ENCODE measurements around the gene MKX.

Gene MKX

GRCh38 chr10:27741173-27742091 is 4.2 kb downstream of the MKX start:
- no peak for DNase-seq

GRCh38 chr10:27736396-27736795 is 9.2 kb downstream of the MKX start:
- DNase-seq: no peak

DNA sequence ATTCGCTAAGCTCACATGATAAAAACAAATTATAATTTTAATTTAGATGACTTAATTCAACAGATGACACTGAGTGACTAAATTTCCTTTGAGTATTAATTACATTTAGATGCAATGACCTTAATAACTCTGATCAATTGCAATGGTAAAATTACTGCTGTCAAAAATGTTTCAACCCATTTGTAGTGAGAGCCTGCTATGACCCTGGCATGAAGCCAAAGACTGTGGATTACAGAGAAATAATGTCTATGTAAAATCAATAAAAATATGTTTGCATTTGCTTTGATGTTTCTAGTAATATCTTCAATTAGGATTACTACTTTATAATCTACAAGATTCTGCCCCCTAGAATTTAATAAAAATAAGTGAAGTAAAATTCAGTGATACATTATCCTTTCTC is 15.6 kb downstream of the MKX start:
- no peak for DNase-seq

DNA sequence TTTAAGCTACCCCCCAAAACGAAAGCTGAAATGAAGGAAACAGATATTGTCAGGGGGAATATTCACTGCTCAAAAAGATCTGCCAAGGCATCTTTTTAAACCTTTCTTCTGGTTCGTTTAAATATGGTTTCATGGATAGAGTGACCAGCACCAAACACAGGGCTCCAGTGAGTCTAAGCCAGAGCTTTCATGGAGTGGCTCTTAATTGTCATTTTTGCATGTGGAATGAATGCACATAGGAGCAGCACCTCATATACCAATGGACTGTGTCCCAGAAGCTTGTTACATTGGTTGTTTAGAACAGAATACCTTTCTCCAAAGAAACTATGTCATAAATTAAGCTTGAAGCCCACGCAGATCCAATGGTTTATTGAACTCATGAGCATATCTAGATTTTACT is 17.3 kb downstream of the MKX start:
- DNase-seq: no peak

- no peak for DNase-seq
Measured at GRCh38 chr10:27724287-27724686, 21.3 kb downstream of the MKX start.

GRCh38 chr10:27723436-27723835 is 22.2 kb downstream of the MKX start:
- no peak for DNase-seq

DNA sequence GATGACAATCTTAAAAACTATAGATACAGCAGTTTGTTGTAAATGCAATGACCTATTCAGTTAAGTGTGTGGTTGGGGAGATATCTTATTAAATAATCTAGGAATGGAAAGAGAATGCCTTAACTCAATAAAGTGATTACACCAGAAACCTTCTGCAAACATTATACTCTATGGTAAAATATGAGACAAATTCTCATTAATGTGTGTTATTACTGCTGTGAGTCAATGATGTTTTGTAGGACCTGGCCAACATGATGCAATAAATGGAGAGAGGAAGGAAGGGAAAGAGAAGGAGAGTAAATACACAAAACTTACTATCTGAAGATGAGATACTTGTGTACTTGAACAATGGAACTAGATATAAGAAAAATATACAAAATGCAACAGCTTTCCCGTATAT is 25.1 kb downstream of the MKX start:
- no peak for DNase-seq

- DNase-seq: no peak
Measured at GRCh38 chr10:27719052-27719451, 26.6 kb downstream of the MKX start.

- no peak for DNase-seq
Measured at GRCh38 chr10:27717861-27718260, 27.8 kb downstream of the MKX start.

DNA sequence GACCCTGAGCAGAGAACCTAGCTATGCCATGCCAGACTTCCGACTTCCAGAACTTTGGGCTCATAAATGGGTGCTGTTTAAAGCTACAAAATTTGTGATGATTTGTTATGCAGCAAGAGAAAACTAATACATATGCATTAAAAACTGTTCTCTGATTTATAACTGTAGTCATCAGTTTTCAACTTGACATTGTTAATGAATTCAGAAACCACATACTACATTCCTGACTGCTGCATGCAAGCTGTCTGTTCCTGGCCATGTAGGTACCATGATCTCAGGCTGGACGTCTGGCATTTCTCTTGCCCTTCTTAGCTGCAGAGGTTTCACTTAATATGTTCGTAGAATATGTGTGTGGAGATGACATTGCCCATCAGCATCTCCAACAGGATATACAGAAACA is 28.4 kb downstream of the MKX start:
- DNase-seq: no peak

- no peak for DNase-seq
Measured at GRCh38 chr10:27716521-27716920, 29.1 kb downstream of the MKX start.

DNA sequence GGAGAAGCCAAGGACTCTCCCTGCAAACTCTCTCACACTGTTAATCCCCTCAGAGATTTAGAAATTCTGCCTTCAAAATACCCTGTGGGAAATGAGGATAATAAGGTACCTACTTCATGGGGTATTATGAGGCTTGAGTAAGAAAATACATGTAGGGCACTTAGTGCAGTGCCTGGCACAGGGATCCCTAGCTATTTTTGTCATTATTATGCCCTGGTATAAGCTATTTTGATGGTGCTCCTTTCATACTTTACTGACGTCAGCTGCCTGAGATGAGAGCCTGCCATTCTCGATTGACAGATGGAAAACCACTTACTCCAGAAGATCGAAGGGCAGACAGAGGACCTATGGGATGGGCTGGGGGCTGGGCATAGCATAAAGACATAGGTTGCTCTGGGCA is 30.1 kb downstream of the MKX start:
- no peak for DNase-seq

GRCh38 chr10:27714349-27714748 is 31.3 kb downstream of the MKX start:
- no peak for DNase-seq

DNA sequence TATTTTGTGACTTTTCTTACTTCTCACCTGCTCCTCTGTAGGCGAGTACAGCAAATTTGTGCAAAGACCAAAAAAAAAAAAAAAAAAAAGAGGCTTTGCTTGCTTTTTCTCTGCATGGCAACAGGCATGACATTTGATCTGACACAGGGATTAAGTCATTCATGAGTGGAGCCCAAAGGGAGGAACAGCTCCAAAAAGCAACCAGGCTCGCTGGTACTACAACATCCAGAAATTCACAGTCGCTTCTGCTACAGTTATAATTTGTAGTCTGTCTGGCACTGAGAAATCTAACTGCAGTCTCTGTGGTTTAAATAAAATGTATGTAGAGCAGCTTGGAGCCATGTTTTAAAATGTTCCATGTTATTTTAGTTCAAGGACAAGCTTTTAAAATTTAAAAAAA is 31.7 kb downstream of the MKX start:
- no peak for DNase-seq

- DNase-seq: no peak
Measured at GRCh38 chr10:27710014-27710413, 35.6 kb downstream of the MKX start.

GRCh38 chr10:27709304-27709703 is 36.3 kb downstream of the MKX start:
- no peak for DNase-seq

GRCh38 chr10:27701938-27702537 is 43.6 kb downstream of the MKX start:
- no peak for DNase-seq

- no peak for DNase-seq
Measured at GRCh38 chr10:27699776-27700175, 45.8 kb downstream of the MKX start.

DNA sequence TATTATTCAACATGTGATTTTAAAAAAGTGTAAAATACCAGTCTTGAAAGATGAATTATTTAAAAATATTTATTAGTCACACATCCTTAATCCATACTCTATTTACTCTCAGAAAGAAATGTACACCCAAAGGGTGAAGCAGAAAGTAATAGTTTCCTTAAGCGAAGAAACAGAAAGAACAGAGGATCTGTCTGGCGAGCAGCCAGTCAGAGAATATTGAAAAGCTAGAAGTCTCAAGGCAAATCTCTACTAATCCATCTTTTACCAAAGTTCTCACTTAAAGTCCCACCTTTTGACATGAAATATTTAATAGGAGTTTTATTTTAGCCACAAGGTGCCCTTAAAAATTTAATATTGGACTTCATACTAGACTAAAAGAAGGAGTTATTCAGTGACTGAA is 46.7 kb downstream of the MKX start:
- no peak for DNase-seq

DNA sequence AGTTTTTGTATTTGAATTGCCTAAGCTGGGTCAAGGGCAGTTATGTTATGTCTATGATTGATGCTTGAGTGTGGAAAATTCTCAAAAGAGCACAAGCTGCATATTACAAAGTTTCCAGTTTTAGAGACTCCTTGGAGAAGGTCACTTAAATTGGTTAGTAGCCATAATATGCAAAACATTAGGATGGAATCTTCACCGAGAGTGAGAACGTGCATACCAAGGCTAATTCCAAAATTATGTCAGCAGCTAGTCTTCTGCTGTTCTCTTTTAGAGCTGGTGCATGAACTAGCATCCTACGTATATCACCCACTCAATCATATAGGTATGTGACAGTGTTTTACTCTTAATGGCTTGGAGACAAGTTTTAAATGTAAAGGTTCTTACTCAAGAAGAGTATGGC is 49.2 kb downstream of the MKX start:
- DNase-seq: no peak

- DNase-seq: no peak
Measured at GRCh38 chr10:27695706-27696105, 49.9 kb downstream of the MKX start.

- DNase-seq: no peak
Measured at GRCh38 chr10:27695088-27695487, 50.5 kb downstream of the MKX start.

DNA sequence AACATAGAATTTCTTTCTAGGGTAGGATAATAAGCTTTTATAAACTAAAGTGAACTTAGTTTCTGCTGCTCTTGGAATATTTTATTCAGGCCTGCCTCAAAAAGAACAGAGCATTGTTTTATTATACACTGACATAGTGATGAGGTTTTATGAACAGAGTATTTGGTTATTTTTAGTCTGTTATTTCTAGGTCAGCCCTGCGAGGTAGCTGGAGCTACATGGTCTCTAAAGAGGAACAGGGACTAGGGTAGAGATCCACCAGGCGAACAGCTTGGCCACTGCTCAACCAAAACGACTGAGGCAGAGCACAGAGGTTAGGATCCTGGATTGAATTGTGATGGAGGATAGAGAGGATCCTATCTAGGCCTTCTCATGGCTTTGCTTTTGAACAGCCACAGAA is 53.0 kb downstream of the MKX start:
- DNase-seq: no peak

GRCh38 chr10:27688991-27689390 is 56.6 kb downstream of the MKX start:
- no peak for DNase-seq

GRCh38 chr10:27688276-27688675 is 57.3 kb downstream of the MKX start:
- no peak for DNase-seq
